BE2C (cell line): ENCODE results near the gene TOB2.

Source experiments
- DNase-seq: peaks from one replicate; pipeline ENCODE4 v3.0.0-alpha.2; 2020
- H3K27me3 ChIP-seq: fragments of 250-450 bp; sonication (Bioruptor Pico); 2 replicates; pipeline ENCODE4 v1.5.1; 2020; ENCODE audit warnings: mild to moderate bottlenecking
- H3K36me3 ChIP-seq: fragments of 250-450 bp; sonication (Bioruptor Pico); 2 replicates; pipeline ENCODE4 v1.5.1; 2020; ENCODE audit warnings: mild to moderate bottlenecking
- H3K4me1 ChIP-seq: fragments of 250-450 bp; sonication (Bioruptor Pico); 2 replicates; pipeline ENCODE4 v1.5.1; 2020
- H3K4me3 ChIP-seq: 2 replicates; pipeline ENCODE4 v1.5.1; 2011; ENCODE audit warnings: low read depth, low read length
- H3K9me3 ChIP-seq: fragments of 250-450 bp; sonication (Bioruptor Pico); 2 replicates; pipeline ENCODE4 v1.5.1; 2020
- CTCF ChIP-seq: IDR thresholded peaks from 2 replicates; pipeline ENCODE4 v1.5.1; 2012; ENCODE audit warnings: mild to moderate bottlenecking, low read depth, low read length

The TOB2 gene

GRCh38 chr22:41485033-41485432, 38.4 kb upstream of the TOB2 start:
- peaks cover 14% of the 10 kb centered on the region for H3K4me1 ChIP-seq
- no peak overlapping the region for H3K4me3 ChIP-seq
- H3K27me3 ChIP-seq = no peaks in the 10 kb centered on the region
- TF ChIP-seq CTCF = no peak
- no peaks in the 10 kb centered on the region for H3K9me3 ChIP-seq
- DNase-seq = no peak
- peaks cover 3% of the 10 kb centered on the region; the same call in 1 of the 2 replicates for H3K36me3 ChIP-seq

DNA sequence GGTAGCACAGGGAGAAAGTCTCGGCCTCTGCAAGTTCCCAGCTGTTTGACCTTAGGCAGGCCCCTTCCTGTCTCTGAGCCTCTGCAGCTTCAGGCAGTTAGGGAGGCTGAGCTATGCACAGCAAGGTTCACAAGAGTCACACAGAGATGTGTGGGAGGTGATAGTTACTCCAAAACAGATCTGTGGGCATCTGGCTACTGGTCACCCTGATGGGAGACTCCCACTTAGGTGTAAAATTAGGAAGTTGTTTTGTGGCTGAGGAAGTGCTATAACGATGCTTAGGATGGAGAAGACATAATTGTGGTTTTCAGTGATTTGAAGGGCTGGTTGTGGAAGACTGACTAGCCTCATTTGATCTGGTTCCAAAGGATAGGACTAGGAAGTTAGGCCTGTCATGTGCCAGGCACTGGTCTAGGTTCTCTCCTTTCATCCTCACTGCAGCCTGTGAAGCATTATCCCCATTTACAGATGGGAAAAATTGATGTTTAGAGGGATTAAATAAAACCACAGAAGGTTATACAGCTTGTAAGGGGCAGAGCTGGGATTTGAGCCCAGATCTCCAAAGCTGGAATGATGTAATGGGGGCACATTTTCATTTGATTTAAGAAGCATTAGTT, 35.8 kb upstream of the TOB2 start:
- H3K4me1 ChIP-seq = peaks cover 6% of the 10 kb centered on the region
- no peak for TF ChIP-seq CTCF
- no peaks in the 10 kb centered on the region; the same call in 1 of the 2 replicates for H3K36me3 ChIP-seq
- no peak for DNase-seq
- H3K27me3 ChIP-seq = no peaks in the 10 kb centered on the region
- H3K4me3 ChIP-seq = no peak overlapping the region
- H3K9me3 ChIP-seq = no peaks in the 10 kb centered on the region

DNA sequence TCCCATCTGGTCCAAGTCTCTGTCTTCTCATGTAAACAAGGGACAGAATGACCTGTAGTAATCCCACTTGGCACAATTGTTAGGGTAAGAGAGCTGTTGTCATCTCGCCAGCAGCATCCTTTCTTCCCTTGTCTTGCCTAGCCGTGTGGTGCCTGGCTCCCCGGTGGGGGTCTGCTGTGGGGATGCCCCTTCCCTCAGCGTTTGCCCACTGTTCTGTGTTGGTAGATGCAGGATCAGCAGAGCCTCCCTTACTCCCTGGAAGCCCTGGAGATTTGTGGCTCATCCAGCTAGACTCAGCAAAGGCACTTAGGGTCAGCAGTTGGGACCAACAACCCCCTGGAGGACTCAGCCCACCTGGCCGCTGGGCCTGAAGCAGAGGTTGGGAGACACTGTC, 35.3 kb upstream of the TOB2 start:
- H3K4me3 ChIP-seq = no peak overlapping the region

GRCh38 chr22:41481131-41481830, 34.7 kb upstream of the TOB2 start:
- no peaks in the 10 kb centered on the region for H3K9me3 ChIP-seq
- no peaks in the 10 kb centered on the region for H3K4me1 ChIP-seq
- DNase-seq = no peak
- H3K36me3 ChIP-seq = no peaks in the 10 kb centered on the region; the same call in 1 of the 2 replicates
- H3K4me3 ChIP-seq = no peak overlapping the region
- no peak for TF ChIP-seq CTCF
- H3K27me3 ChIP-seq = no peaks in the 10 kb centered on the region

More for the DNA sequence above, 35.3 kb upstream of the TOB2 start:
- no peak for TF ChIP-seq CTCF
- DNase-seq = no peak
- Histone ChIP-seq H3K36me3 (no peaks in the 10 kb centered on the region; the same call in 1 of the 2 replicates), H3K9me3 (no peaks in the 10 kb centered on the region), H3K27me3 (no peaks in the 10 kb centered on the region), H3K4me1 (peaks cover under 1% of the 10 kb centered on the region)

- H3K9me3 ChIP-seq = no peaks in the 10 kb centered on the region
- H3K27me3 ChIP-seq = no peaks in the 10 kb centered on the region
- no peaks in the 10 kb centered on the region; the same call in 1 of the 2 replicates for H3K36me3 ChIP-seq
- H3K4me3 ChIP-seq = no peak overlapping the region
- TF ChIP-seq CTCF = no peak
- no peak for DNase-seq
- H3K4me1 ChIP-seq = no peaks in the 10 kb centered on the region
These were observed 33.8 kb upstream of the TOB2 start for GRCh38 chr22:41480397-41480735.
